ENCODE data around the gene YTHDF1. TPM values are rescaled to one million over a fixed set of nuclear protein-coding genes. Genes with fewer than 3 reads are reported as not detected.

The YTHDF1 gene
- 44.9 and 46.8 TPM in 2 replicates for total RNA-seq
- long read RNA-seq, partial matches to known transcripts: 11 of 11 reads
- long read RNA-seq, other reads (novel, unspliced or antisense): 0 of 11 reads

GRCh38 chr20:63216041-63216848, at the start of gene YTHDF1:
TSS of gene YTHDF1 (minus strand) at chr20:63216131. CDS start at chr20:63215892, 239 bp downstream.
- peaks cover 9% of the 10 kb centered on the region for H3K27me3 Mint-ChIP-seq (ENCODE audit: unreplicated experiment)
- H3K4me3 Mint-ChIP-seq (ENCODE audit: unreplicated experiment): peak within 1 kb of the TSS; percentile 93
- peak; percentile 99 for DNase-seq (ENCODE audit: extremely low spot score, unreplicated experiment)
- H3K27ac Mint-ChIP-seq (ENCODE audit: unreplicated experiment): peak within 1 kb of the TSS; percentile 93
- no peak for TF ChIP-seq CTCF (IDR thresholded peaks at IDR 0.05)
- peaks cover 33% of the 10 kb centered on the region for H3K4me1 Mint-ChIP-seq (ENCODE audit: unreplicated experiment)
- peaks cover 22% of the 10 kb centered on the region for H3K36me3 Mint-ChIP-seq (ENCODE audit: unreplicated experiment)
- H3K9me3 Mint-ChIP-seq (ENCODE audit: unreplicated experiment): no peaks in the 10 kb centered on the region

GRCh38 chr20:63264519-63264918, 48.6 kb upstream of the YTHDF1 start:
- no peak for DNase-seq (ENCODE audit: extremely low spot score, unreplicated experiment)
- no peak overlapping the region for H3K27ac Mint-ChIP-seq (ENCODE audit: unreplicated experiment)
- peaks cover 4% of the 10 kb centered on the region for H3K4me1 Mint-ChIP-seq (ENCODE audit: unreplicated experiment)

GRCh38 chr20:63264000-63264399, 48.1 kb upstream of the YTHDF1 start:
- H3K36me3 Mint-ChIP-seq (ENCODE audit: unreplicated experiment): no peaks in the 10 kb centered on the region
- no peak for DNase-seq (ENCODE audit: extremely low spot score, unreplicated experiment)
- H3K9me3 Mint-ChIP-seq (ENCODE audit: unreplicated experiment): no peaks in the 10 kb centered on the region
- no peak overlapping the region for H3K27ac Mint-ChIP-seq (ENCODE audit: unreplicated experiment)
- H3K4me3 Mint-ChIP-seq (ENCODE audit: unreplicated experiment): no peak overlapping the region
- TF ChIP-seq CTCF (IDR thresholded peaks at IDR 0.05): no peak
- H3K27me3 Mint-ChIP-seq (ENCODE audit: unreplicated experiment): peaks cover 23% of the 10 kb centered on the region
- H3K4me1 Mint-ChIP-seq (ENCODE audit: unreplicated experiment): peaks cover 4% of the 10 kb centered on the region

More at GRCh38 chr20:63264519-63264918, 48.6 kb upstream of the YTHDF1 start:
- H3K9me3 Mint-ChIP-seq (ENCODE audit: unreplicated experiment): no peaks in the 10 kb centered on the region
- H3K36me3 Mint-ChIP-seq (ENCODE audit: unreplicated experiment): no peaks in the 10 kb centered on the region
- no peak for TF ChIP-seq CTCF (IDR thresholded peaks at IDR 0.05)
- peaks cover 19% of the 10 kb centered on the region for H3K27me3 Mint-ChIP-seq (ENCODE audit: unreplicated experiment)
- no peak overlapping the region for H3K4me3 Mint-ChIP-seq (ENCODE audit: unreplicated experiment)

GRCh38 chr20:63262836-63263235, 46.9 kb upstream of the YTHDF1 start:
- H3K36me3 Mint-ChIP-seq (ENCODE audit: unreplicated experiment): no peaks in the 10 kb centered on the region
- peaks cover 4% of the 10 kb centered on the region for H3K4me1 Mint-ChIP-seq (ENCODE audit: unreplicated experiment)
- no peak overlapping the region for H3K27ac Mint-ChIP-seq (ENCODE audit: unreplicated experiment)
- DNase-seq (ENCODE audit: extremely low spot score, unreplicated experiment): no peak
- TF ChIP-seq CTCF (IDR thresholded peaks at IDR 0.05): no peak
- peaks cover 24% of the 10 kb centered on the region for H3K27me3 Mint-ChIP-seq (ENCODE audit: unreplicated experiment)
- H3K9me3 Mint-ChIP-seq (ENCODE audit: unreplicated experiment): no peaks in the 10 kb centered on the region
- no peak overlapping the region for H3K4me3 Mint-ChIP-seq (ENCODE audit: unreplicated experiment)

- Mint-ChIP-seq H3K4me1 (ENCODE audit: unreplicated experiment) (peaks cover 4% of the 10 kb centered on the region), H3K27me3 (ENCODE audit: unreplicated experiment) (peaks cover 33% of the 10 kb centered on the region), H3K4me3 (ENCODE audit: unreplicated experiment) (no peak overlapping the region), H3K36me3 (ENCODE audit: unreplicated experiment) (no peaks in the 10 kb centered on the region), H3K9me3 (ENCODE audit: unreplicated experiment) (no peaks in the 10 kb centered on the region), H3K27ac (ENCODE audit: unreplicated experiment) (no peak overlapping the region)
- no peak for TF ChIP-seq CTCF (IDR thresholded peaks at IDR 0.05)
- no peak for DNase-seq (ENCODE audit: extremely low spot score, unreplicated experiment)
Measured at GRCh38 chr20:63261795-63262528, 46.0 kb upstream of the YTHDF1 start.

All from osteocyte (in vitro differentiated cells).